Mucosa of stomach (tissue), 1 donor: Measurements from ENCODE around the gene CRYGN.

Source experiments
- H3K27me3 ChIP-seq: one replicate; pipeline ENCODE4 v1.7.0; 2013; ENCODE audit warnings: mild to moderate bottlenecking, low read length; ENCODE audit not compliant: control insufficient read depth, insufficient read depth
- H3K36me3 ChIP-seq: one replicate; pipeline ENCODE4 v1.7.0; 2013; ENCODE audit warnings: low read length; ENCODE audit not compliant: control insufficient read depth, insufficient read depth
- H3K4me1 ChIP-seq: one replicate; pipeline ENCODE4 v1.7.0; 2013; ENCODE audit warnings: mild to moderate bottlenecking, low read length; ENCODE audit not compliant: control insufficient read depth, insufficient read depth
- H3K4me3 ChIP-seq: one replicate; pipeline ENCODE4 v1.7.0; 2013; ENCODE audit warnings: low read length
- H3K9ac ChIP-seq: one replicate; pipeline ENCODE4 v1.7.0; 2013; ENCODE audit warnings: mild to moderate bottlenecking, low read length, moderate library complexity
- H3K9me3 ChIP-seq: one replicate; pipeline ENCODE4 v1.7.0; 2013; ENCODE audit warnings: mild to moderate bottlenecking, low read length, moderate library complexity; ENCODE audit not compliant: control insufficient read depth
- donor health status: Pancreatic carcinoma.

The CRYGN gene

DNA sequence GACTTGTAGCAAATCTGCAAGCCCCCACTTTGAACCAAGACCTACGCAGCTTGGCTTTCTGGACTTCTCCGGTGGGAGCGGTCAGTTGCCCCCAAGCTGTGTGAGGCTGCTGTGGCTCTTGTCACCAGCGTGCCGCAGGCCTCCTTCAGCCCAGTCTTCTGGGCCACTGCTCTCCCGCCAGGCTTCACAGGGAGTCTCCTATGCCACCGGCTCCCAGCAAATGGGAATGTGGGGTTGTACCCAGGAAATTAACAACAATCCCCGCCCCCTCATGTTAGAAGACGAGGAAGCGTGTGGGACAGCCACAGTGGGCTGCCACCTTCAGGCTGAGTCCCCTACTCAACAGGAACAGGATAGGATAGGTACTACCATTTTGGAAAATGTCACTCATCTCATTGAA, 34.4 kb downstream of the CRYGN start:
- Histone ChIP-seq H3K36me3 (no peaks in the 10 kb centered on the region), H3K4me3 (no peak overlapping the region), H3K9me3 (no peaks in the 10 kb centered on the region), H3K27me3 (peaks cover 23% of the 10 kb centered on the region), H3K4me1 (no peaks in the 10 kb centered on the region), H3K9ac (no peak overlapping the region)

DNA sequence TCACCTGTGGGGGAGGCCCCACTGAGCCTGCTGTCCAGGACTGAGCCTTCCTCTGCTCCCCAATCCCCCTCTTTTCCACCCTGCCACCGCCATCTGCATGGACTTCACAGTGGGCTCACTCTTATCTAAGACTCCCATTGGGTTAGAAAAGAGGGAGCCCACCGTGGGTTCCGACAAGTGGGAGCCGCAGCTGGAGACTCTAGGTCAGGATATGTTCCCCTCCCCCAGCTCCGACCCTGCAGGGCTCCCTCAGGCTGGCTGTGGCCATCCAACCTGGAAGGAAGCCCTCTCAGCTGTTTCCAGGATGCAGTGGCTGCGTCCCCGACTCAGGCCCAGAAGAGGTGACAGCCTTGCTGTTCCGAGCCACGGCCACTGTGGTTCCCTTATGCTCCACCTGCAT, 34.9 kb downstream of the CRYGN start:
- H3K4me1 ChIP-seq, result no peaks in the 10 kb centered on the region
- no peak overlapping the region for H3K4me3 ChIP-seq
- H3K27me3 ChIP-seq, result peaks cover 18% of the 10 kb centered on the region
- H3K36me3 ChIP-seq, result no peaks in the 10 kb centered on the region
- H3K9me3 ChIP-seq, result no peaks in the 10 kb centered on the region
- no peak overlapping the region for H3K9ac ChIP-seq

DNA sequence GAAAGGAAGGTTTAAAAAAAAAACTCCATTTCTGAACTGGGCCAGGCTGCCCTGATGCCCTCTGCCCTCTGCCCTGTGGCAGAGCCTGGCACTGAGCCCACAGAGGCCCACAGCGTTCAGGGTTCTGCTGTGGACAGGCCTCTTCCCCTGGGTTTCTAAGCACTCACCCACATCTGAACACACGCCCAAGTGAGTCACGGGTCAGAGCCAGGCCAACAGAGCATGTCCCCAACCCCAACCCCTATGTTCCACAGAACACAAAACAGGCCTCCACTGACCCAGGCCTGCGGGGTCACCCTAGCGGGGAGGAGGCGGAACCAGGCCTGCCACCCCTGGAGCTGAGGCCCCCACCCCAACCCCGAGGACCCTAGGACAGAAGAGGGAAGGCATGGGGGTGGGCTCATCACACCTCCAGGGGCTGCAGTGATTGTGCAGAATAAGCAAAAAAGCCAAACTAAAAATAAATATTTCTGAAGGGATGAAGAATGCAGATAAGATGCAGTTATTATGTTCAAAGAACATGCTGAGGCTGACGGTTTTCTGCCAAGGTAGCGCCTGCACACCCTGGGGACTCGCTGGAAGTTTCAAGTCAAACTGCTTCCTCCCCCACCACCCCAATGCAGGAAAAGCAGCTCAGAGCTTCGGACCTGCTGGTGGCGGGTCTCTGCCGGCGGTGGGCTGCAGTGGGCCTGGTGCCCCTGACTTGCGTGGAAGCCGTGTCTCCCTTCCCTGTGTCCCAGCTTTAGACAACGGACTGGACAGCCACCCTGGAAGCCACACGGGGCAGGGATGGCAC, 35.5 kb downstream of the CRYGN start:
- H3K27me3 ChIP-seq, result peaks cover 11% of the 10 kb centered on the region
- H3K36me3 ChIP-seq, result no peaks in the 10 kb centered on the region
- no peaks in the 10 kb centered on the region for H3K4me1 ChIP-seq
- H3K9me3 ChIP-seq, result no peaks in the 10 kb centered on the region
- H3K9ac ChIP-seq, result no peak overlapping the region
- no peak overlapping the region for H3K4me3 ChIP-seq

DNA sequence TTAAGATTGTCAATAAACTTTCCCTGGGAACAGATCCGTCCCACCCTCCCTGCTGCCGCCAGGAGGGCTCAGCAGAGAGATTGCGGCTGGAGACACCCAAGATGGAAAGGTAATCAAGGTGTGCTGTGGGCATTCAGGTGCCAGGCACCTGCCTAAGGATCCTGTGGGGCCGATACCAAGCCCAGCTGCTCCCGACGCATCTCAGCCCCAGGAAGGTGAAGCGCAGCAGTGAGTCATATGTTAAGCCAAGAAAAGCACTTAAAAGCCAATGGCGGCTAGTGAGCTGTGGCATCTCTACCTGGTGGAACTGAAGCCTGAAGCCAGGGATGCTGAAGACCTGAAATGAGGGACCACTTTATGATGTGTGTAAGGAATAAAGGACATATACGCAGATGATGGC, 36.2 kb downstream of the CRYGN start:
- Histone ChIP-seq H3K4me1 (no peaks in the 10 kb centered on the region), H3K4me3 (no peak overlapping the region), H3K9ac (no peak overlapping the region), H3K9me3 (no peaks in the 10 kb centered on the region), H3K36me3 (no peaks in the 10 kb centered on the region), H3K27me3 (peaks cover 5% of the 10 kb centered on the region)

DNA sequence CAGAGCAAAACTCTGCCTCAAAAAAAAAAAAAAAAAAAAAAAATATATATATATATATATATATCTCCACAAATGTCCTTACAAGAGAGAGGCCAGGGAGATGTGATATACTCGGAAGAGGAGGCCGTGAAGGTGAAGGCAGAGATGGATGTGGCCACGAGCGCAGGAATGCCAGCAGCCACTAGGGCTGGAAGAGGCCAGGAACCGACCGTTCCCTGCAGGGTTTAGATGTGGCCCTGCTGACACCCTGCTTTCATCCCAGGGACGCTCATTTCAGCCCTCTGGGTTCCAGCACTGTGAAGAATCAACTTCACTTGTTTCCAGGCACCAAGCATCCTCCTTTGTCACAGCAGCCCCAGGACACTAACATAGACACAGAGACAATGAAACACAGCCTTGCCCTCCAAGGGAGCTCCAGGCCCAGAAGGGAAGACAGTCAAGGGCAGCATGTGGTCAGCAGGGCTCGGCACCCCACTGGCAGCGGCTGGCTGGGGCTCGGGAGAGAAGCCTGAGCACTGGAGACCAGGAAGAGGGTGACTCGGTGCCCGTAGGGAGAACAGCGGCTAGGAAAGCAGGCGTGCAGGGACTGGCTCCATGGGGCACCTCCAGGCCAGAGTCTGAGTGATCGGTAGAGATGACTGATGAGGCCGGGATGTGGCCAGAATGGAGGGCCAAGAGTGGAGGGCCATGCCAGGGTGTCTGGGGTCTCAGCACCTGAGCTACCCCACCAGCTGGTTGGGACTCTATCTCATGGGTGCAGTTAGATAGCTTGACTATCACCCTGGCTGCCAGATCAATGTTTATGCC, 37.7 kb downstream of the CRYGN start:
- Histone ChIP-seq H3K9me3 (no peaks in the 10 kb centered on the region), H3K4me1 (no peaks in the 10 kb centered on the region), H3K4me3 (no peak overlapping the region), H3K36me3 (no peaks in the 10 kb centered on the region), H3K27me3 (no peaks in the 10 kb centered on the region), H3K9ac (no peak overlapping the region)

DNA sequence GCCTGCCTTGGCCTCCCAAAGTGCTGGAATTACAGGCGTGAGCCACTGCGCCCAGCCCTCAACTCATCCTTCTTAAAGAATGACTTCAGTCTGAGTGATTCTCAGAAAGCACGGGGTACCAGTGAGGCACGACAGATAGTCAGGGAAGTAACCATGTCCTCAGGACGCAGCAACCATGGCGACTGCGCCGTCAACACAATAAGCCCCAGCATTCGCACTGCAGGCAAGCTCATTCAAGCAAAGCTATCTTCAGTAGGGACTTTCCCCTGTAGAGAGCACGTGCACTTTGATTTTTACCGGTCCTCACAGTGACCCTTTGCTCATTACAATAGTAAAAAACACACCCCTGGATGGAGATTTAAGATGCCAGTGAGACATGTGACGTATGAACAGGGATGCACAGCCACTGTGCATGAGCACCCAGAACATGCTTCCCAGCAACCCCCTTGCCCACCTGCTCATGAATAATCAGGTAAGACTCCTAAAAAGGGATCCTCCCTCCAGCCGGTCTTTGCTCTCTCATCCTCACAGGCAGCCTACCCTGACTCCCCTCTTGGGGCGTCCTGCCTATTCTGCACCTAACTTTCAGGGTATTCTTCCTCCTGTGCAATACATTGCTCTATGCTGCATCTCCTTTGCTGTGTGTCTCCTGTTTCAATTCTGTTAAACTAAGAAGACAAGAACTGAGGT, 39.2 kb downstream of the CRYGN start:
- Histone ChIP-seq H3K36me3 (no peaks in the 10 kb centered on the region), H3K9ac (no peak overlapping the region), H3K9me3 (no peaks in the 10 kb centered on the region), H3K27me3 (no peaks in the 10 kb centered on the region), H3K4me1 (no peaks in the 10 kb centered on the region), H3K4me3 (no peak overlapping the region)

DNA sequence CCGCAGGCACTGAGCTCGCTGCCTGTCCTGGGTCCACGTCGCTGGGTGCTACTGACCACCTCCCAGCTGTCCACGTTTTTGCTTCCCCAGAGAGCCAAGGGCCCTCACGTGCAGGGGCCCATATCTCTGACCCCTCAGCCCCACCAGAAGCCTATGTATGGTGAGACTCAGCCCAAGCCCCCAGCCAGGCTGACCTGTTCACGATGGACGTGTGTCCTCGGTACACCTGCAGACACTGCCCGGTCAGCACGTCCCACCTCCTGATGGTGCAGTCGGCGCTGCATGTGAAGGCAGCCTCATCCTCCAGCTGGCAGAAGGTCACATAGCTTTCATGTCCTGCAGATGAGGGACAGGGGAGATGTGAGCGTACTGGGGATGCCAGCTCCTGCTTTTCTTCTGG, 40.0 kb downstream of the CRYGN start:
- Histone ChIP-seq H3K36me3 (no peaks in the 10 kb centered on the region), H3K4me3 (no peak overlapping the region), H3K27me3 (no peaks in the 10 kb centered on the region), H3K9me3 (no peaks in the 10 kb centered on the region), H3K9ac (no peak overlapping the region), H3K4me1 (no peaks in the 10 kb centered on the region)

DNA sequence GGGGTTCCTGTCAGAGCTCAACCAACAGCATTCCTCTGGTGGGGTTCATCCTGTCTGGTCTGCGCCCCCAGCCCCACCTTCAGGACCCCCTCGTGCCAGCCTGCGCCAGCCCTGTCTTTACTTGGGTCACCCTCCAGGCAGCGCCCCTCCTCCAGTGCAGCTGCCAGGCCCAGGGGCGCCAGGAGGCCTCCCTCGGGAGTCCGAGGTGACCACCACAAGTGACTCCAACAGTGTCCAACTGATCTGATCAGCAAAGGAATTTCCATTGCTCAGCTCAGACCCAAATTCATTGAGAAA, 40.7 kb downstream of the CRYGN start:
- H3K4me3 ChIP-seq, result no peak overlapping the region
- no peaks in the 10 kb centered on the region for H3K9me3 ChIP-seq
- no peaks in the 10 kb centered on the region for H3K4me1 ChIP-seq
- H3K27me3 ChIP-seq, result peaks cover 6% of the 10 kb centered on the region
- no peaks in the 10 kb centered on the region for H3K36me3 ChIP-seq
- no peak overlapping the region for H3K9ac ChIP-seq

DNA sequence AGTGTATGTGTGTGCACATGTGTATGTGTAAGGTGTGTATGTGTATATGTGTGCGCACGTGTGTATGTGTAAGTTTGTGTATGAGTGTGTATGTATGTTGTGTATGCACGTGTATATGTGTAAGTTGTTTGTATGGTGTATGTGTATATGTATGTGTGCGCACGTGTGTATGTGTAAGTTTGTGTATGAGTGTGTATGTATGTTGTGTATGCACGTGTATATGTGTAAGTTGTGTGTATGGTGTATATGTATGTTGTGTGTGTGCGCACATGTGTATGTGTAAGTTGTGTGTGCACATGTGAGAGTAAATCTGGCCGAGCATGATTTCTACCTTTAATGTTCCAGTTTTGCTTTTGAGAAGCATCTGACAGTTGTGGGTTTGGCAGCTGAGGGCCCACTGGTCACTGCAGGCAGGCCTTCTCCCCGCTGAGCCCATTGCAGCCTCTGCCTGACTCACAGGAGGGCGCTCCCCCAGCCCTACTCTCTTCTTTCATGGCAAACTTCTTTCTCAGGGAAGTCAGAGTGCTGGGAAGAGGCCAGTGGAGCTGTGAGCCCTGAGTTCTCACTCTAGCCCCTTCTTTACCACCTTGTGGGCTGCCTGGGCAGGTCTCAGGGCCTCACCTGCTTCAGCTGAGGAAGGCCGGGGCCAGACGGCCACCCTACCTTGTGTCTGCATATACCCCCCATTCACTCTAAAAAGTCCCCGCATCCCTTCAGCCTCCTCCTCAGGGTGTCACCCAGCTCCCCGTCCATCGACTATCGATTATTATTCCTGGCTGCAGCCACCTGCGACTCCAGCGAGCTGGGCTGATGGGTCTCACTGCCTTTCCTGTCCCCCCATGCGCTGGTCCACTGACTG, 41.3 kb downstream of the CRYGN start:
- Histone ChIP-seq H3K36me3 (no peaks in the 10 kb centered on the region), H3K27me3 (peaks cover 7% of the 10 kb centered on the region), H3K4me3 (no peak overlapping the region), H3K4me1 (no peaks in the 10 kb centered on the region), H3K9ac (no peak overlapping the region), H3K9me3 (no peaks in the 10 kb centered on the region)

DNA sequence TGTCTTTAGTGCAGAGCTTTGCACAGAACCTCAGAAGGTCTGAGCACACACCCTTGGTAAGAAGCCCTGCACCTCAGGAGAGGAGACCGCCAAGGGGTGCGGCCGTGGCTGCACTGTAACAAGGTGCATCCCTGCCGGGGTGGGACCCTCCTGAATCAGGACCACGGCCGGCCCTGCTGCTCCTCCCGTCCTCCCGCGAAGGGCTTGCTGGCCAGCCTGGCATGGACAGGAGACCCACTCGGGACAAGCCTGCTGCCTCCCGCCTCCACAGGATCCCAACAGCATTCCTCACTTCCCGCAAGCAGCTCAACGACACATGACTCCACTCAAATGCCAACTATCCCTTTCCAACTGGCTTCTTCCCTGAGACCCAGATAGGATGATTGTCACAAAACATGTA, 42.9 kb downstream of the CRYGN start:
- Histone ChIP-seq H3K36me3 (no peaks in the 10 kb centered on the region), H3K9me3 (no peaks in the 10 kb centered on the region), H3K9ac (no peak overlapping the region), H3K4me1 (no peaks in the 10 kb centered on the region), H3K4me3 (no peak overlapping the region), H3K27me3 (peaks cover 7% of the 10 kb centered on the region)

DNA sequence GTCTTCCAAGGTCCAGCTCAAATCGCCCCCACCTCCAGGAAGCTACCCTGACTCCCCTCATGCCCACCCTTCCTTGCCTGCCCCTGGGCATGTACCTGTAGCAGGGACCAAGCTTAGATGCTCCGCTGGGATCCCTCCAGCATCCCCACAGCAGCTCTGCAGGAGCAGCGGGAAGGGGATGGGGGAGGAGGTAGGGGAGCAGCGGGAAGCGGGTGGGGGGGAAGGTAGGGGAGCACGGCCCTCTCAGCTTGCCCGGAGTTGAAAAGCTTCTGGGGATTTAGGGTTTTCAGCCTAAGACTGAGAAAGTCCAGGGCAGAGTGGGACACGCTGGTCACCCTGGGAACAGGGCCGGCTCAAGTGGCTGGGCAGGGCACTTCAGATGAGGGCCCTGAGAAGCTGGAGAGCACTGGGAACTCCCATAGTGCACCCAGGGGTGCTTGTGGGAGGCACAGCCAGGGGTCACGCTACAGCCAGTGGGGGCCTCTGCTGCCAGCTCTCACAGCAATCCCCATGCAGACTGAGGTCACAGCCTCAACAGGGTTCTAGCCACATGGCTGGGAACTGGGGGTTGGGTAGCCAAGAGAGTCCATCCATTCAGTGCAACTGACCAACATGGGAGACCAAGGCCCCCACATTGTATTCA, 43.5 kb downstream of the CRYGN start:
- no peak overlapping the region for H3K9ac ChIP-seq
- H3K27me3 ChIP-seq, result peaks cover 7% of the 10 kb centered on the region
- no peaks in the 10 kb centered on the region for H3K9me3 ChIP-seq
- no peaks in the 10 kb centered on the region for H3K4me1 ChIP-seq
- no peaks in the 10 kb centered on the region for H3K36me3 ChIP-seq
- no peak overlapping the region for H3K4me3 ChIP-seq
